ENCODE results near the gene HNF4A.
"Not testable (repeated sequence)": the region's sequence is repeated elsewhere in the genome, so short reads cannot be mapped to it uniquely, and the experiment has no call there.

The HNF4A gene

DNA sequence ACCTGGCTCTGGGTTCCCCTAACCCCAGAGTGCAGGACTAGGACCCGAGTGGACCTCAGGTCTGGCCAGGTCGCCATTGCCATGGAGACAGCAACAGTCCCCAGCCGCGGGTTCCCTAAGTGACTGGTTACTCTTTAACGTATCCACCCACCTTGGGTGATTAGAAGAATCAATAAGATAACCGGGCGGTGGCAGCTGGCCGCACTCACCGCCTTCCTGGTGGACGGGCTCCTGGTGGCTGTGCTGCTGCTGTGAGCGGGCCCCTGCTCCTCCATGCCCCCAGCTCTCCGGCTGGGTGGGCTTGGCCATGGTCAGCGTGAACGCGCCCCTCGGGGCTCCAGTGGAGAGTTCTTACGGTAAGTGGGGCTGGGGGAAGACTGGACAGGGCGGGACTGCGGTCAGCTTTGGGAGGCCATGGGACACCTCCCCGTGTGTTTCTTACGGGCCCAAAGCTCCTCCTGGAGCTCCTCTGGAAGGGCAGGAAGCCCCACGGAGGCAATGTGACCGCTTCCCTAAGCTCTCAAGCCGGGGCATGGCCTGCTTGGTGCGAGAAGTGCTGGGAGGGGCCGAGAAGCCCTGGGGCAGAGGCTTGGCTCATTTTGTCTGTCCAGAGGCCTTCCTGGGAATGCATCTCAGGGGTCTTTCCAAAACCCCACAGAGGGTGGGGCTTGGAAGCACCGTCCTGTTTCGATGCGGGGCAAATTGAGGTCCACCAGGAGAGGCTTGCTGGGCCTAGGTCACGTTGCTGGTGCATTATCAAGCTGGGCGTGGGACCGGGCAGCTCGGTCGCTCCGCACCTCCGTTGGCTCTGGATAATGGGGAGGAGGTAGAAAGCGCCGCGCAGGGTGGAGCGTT, at the start of gene HNF4A:
Gene HNF4A (plus strand): TSS at position 202 of the 855 bp plus-strand sequence. CDS start 106 bp downstream, at position 308.
- no peak for DNase-seq

DNA sequence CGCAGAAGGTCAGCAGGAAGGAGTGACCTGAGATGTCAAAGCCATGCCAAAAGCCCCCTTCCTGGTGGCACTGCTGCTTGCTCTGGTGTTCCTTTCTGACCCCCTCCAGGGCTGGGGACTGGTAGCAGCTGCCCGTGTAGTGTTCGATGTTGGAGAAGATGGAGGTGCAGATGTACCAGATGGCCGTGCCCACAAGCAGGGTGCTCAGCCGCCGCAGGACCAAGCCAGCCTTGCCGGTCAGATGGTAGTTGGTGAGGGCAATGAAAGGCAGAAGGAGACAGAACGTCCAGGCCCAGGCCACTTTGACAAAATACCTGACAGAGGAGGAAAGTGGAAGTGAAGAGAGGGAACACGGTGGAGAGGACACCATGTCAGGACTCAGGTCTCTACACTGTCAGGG, 48.6 kb upstream of the HNF4A start:
- no peak for DNase-seq

DNA sequence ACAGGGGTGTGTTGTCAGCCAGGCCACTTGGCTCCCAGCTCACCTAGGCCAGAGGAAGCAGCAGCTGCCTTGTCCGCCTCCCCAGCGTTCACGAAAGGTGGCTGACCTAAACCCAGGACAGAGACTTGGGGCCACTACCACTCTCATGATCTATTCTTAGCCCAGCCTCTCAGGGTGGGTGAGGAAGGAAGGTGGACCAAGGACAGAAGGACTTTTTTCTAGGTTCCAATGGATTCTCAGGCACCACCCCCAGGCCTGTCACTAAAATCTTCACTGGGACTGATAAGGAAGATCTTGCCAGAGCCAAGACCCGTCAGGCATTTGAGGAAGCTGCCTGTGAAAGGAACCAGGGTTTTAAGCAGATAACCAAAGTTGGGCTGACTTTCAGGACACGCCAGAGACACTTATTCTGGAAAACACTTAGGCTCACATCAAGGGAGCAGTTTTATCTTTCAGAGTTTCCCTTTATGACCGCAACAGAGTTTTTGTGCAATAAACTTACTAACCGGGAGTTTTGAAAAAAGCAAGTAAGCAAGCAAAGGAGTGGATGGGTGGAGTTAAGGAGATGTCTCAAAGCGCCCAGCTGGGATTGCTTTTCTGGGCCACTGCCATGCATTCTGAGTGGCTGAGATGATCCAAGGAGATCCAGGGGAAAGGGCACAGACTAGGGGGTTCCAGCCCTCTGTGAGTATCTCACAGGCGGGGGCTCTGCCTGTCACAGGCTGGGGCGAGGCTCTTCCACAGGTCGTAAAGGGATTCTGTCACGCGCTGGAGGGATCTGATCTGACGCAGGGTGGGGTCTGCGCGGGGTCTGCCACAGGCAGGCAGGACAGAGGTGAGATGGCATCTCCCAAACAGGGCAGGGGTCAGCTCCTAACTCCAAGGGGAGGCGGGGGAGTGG, 45.5 kb upstream of the HNF4A start:
- DNase-seq = peak; percentile 75

DNA sequence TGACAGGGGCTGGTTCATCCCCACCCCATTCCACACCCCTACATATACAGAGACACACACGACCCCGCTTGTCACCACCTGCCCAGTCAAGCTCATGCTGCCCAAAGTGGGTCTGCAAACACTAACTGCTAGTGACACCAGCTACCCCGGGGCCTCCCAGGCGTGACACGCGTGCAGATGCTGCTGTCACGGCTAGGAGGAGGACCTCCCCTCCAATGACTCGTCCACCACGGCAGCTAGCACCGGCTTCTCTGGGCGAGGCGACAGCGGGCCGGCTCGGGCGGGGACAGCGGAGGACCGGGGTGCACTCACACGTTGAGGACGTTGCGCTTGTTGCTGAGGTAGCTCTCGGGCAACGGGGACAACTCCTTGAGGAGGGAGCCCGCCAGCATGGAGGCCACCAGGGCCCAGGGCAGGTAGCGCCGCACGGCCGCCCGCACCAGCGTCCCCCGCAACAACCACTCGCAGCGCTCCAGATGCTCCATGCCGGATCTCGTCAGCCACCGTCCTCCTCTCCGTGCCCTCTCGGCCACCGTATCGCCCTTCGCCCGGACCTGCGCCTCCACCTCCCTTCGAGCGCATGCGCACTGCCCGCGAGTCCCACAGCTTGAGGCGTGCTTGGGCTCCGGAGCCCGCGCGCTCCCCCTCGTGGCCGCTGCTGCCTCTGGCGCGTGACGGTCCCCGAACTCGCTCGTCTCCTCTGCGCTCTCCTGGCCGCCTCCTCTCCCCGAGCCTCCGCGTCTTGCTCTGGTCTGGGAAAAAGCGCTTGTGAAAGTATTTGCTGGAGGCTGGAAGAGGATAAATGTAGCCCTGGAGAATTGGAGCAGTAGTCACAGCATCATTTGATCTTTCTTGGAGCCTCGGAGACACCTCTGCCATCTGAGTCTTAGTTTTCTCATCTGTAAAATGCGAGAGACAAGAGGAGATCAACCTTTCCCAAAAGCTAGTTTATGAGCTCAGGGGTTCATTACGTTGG, 44.5 kb upstream of the HNF4A start, which contains the start of gene FITM2:
Gene FITM2 (minus strand): TSS at position 539 of the 976 bp plus-strand sequence. CDS start 54 bp downstream, at position 485.
- peak; percentile 99 for DNase-seq

DNA sequence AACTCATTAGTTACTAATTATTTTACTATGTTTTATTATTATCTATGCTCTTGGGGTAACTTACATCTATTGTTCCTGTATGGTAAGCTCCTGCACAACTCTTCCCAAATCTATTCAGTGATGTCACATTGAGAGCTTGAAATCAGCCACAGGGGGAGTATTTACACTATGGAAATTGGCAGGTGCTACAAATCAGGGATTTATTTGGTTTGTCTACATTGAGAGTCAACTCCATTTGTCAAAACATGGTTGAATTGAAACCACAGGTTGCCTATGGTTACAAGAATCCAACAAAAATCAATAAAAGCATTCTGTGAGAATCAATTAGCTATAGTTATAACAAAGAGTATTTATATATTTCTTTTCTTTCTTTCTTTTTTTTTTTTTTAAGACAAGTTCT, 40.6 kb upstream of the HNF4A start:
- no peak for DNase-seq

DNA sequence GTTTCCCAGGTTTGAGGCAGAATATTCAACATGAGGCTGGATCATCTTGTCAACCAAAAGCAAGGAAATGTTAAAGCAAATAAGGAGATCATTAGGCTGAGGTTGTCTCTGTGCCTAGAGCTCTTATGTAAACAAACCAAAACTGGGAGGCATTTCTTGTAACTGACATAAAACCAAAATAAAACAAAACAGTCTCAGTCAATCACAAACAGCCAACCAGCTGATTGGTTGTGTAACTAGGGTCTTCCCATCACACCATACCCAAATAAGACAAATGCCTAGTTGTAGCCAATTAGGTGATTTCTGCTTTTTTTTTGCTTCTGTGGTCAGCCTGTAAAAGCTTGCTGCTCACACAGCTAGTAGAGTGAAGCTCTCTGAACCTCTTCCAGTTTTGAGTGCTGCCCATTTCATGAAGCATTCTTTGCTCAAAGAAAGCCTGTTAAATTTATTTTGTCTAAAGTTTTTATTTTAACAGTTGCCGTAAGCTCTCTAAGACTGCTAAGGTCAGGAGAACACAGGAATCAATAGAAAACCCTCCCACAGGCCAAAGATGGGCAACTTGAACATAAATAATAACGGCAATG, 35.6 kb upstream of the HNF4A start:
- DNase-seq = peak; percentile 13

DNA sequence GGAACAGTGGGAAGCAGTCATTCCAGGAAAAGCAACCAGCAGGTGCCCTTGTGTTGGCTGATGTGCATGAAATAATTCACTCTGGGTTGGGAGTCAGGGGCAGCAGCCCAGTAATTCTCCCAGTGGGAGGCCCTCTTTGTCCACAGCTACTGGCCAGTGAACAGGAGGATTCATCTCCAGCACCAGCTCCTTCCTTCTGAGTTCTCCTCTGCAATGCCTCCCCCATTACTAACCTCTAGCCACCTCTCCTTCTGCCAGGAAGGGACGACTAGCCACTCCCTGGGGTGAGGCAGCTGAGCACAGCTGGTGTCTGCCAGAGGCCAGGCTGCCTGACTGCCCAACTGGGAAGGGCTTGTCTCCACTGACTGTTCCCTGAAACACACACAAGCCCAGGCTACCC, 31.2 kb upstream of the HNF4A start:
- peak; percentile 5 for DNase-seq

DNA sequence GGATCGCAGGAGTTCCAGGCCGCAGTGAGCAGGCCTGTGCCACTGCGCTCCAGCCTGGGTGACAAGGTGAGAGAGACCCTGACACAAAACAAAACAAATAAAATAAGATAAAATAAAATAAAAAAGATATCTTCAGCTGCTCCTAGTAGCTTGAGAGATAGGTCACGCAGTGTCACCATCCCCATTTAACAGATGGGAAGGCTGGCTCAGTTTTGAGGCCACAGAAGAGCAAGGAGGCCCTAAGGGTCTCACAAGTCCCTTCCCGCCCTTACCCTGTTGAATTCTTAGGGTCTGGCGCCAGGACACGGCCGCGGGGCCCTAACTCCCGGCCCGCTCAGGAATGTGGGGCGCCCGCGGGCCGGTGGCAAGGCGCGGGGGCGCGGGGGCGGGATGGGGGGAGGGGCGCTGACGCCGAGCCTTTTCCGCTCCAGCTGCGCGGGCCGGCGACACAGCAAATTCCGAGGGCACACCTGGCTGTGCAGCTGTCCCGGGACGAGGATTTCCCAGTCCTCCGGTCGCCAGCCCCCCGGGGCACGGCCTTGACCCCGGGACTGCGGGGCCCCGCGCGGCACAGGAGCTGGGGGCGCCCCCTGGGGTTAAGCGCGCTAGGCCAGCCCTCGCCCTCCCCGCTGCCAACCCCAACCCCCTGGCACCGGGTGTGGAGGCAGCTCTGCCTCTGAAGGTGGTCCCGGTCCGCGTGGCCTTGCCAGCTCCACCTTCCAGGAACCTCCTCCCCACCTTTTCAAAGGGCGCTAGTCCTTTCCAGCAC, 28.9 kb upstream of the HNF4A start:
- DNase-seq = peak; percentile 9

DNA sequence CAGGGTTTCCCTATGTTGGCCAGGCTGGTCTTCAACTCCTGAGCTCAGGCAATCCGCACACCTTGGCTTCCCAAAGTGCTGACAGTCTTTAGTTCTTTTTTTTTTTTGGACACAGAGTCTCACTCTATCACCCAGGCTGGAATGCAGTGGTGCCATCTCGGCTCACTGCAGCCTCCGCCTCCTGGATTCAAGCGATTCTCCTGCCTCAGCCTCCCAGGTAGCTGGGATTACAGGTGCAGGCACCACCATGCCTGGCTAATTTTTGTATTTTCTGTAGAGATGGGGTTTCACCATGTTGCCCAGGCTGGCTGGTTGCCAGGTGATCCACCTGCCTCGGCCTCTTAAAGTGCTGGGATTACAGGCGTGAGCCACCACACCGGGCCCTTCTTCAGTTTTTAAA, 27.8 kb upstream of the HNF4A start:
- DNase-seq = not testable (repeated sequence)

DNA sequence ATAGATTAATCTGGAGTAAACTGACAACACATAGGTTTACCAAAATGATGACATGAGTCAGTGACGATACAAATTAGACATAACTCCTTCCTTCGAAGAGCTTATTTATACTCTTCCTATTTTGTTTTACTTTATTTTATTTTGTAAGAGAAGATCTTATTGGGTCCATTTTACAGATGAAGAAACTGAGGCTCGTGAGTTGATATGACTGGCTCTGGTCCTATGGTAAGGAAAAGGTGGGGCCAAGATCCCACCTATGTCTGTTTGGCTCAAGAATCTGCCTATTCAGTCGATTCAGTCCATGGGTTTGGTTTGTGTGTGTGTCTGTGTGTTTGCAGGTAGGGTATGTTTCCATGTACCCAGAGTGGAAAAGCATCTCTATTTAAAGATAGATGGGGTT, 27.1 kb upstream of the HNF4A start:
- DNase-seq = no peak

DNA sequence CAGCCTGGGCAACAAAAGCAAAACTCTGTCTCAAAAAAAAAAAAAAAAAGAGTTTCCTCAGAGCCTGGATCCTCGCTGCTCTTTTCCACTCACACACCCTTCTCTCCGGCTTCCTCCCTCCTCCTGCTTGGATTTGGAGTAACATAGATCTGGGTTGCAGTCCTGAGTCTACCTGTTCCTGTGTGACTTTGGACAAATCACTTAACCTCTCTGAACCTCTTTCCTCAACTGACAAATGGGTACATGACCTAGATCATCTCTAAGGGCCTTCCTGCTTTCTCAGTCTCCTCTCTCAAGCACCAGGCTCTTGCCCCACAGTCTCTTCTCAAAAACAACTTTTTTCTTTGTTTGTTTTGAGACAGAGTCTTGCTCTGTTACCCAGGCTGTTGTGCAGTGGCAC, 24.3 kb upstream of the HNF4A start:
- no peak for DNase-seq

DNA sequence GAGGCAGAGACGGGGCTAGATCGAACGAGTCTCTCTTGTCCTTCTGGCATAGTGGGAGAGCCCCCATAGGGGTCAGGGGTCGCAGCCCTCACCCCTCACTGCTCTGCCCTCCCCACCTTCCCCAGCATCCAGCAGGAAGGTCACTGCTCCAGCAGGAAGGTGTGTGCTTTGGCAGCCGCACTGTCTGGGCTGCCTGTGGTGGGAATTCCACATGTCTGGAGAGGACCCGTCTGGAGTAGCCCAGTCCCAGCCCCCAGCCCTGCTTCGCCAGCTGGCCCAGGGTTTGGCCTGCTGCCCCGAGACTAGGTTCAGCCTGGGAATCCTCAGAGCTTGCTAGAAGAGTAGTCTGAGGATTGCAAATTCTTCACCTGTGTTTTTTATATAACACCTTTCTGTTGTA, 21.2 kb upstream of the HNF4A start:
- no peak for DNase-seq

DNA sequence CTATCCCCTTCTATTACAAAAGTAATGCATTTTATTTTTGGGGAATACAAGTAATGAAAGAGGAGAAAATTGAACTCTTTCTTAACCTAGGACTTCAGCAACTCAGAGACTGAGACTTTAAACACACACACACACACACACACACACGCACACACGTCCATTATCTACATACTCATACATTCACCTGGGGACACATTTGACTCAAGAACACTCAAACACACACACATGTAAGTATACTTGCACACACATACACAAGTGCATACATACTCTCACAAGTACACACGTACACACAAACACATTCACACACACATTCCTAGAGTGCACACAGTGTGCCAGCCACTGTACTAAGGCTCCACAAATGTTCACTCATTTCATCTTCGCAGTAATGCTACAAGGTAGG, 20.8 kb upstream of the HNF4A start:
- no peak for DNase-seq

DNA sequence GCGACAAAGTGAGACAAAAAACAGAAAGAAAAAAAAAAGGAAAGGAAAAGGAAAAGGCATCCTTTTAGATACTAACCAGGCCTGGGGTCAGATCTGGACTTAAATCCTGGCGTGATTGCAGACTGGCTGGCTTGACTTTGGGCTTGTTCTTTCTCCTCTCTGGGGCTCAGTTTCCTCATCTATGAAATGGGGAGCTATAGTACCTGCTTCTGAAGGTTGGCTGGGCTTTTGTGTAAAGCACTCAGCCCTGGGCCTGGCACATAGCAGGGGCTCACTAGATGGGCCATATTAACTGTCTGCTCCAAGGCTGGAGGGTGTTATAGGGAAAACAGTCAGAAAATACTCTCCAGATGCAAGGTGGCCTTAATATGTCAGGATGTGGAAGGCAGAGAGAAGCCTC, 19.8 kb upstream of the HNF4A start:
- no peak for DNase-seq

DNA sequence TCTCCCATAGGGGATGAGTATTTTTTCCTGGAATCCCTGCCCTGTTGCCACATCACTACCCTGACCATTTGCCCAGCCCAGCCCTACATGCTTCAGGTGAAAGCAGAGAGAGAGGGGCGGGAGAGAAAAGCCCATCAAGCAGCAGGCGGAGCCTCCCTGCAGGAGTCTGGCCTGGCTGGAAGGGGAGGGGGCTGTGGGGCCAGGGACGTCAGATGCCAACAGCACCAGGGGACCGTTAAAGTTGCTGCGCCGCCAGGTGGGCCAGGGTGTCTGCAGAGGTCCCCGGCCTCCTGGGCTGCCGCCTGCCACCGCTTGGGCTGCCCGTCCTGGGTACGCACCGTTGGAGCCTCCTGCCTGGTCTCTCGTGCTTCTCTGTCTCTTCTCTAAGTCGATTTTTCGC, 19.4 kb upstream of the HNF4A start:
- DNase-seq = no peak

DNA sequence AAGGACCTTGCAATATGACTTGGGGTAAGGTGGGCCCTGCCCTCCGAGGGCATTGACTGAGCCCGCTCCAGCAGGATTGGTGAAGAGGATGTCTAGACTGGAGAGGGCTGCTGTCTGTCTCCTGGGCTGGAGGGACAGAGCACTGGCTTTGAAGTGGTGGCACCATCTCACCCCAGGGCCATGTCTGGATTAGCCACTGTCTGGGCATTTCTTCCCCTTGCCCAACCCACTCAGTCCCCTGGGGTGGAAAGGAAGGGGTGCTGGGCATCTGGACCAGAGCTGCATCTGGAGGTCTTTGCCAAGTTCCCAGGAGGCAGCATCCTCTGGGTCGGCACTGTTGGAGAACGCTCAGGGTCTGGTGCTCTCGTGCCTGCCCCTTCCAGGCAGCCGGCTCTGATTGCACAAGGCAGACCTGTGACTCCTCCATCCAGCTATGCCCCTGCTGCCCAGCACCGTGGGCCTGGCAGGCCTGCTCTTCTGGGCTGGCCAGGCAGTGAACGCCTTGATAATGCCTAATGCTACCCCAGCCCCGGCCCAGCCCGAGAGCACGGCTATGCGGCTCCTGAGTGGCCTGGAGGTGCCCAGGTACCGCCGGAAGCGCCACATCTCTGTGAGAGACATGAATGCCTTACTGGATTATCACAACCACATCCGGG, 18.6 kb upstream of the HNF4A start, which contains the start of gene R3HDML:
Gene R3HDML (plus strand): TSS at position 319 of the 656 bp plus-strand sequence. CDS start 115 bp downstream, at position 434.
- no peak for DNase-seq

DNA sequence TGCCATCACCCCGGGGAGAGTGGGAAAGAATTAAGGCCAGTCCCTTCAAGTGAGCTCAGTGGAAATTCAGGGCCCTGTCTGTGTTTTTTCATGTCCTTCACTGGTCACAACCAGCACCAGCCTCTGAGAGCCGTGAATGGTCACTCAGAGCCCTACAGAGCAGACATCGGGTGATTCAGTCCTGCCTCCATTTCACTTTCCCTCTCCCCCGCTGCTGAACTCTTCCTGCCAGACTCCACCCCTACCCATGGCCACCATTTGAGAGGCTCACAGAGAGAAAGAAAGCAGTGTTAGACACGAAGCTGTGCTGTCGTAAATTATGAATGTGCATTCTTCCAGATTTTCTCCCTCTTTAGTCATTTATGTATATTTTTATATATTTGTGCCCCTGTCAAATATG, 13.3 kb upstream of the HNF4A start:
- DNase-seq = no peak

DNA sequence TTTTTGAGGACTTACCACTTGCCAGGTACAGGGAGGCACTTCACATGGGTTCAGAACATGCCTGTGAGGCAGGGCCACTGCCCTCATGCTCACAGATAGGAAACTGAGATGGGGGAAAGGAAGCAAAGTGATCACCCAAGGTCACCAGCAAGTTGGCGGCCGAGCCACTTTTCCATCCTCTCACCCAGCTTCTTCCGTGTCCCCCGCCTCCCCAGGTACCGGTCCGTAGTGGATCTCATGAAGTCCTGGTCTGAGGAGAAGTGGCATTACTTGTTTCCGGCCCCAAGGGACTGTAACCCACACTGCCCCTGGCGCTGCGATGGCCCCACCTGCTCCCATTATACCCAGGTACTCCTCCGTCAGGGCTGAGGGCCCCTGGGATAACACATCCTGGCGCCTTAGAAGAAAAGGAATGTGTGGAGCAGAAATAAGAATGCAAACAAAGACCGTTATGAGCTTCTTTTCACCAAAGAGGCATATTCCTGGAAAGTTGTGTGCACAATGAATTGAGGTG, 12.3 kb upstream of the HNF4A start:
- no peak for DNase-seq

DNA sequence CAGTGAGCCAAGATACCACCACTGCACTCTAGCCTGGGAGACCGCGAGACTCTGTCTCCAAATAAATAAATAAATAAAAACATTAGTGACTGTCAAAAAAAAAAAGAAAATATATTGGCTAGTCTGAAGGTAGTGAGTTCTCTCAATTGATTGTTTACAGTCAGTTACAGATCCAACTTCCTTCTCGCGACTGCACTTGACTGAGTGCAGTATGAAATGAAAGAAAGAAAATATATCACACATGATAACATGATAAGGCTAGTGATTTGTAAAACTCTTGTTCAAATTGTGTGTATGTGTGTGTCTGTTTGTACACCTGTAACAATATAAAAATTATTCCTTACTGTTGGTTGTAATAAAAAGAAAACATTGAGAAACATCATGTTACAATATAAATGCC, 10.8 kb upstream of the HNF4A start:
- no peak for DNase-seq

DNA sequence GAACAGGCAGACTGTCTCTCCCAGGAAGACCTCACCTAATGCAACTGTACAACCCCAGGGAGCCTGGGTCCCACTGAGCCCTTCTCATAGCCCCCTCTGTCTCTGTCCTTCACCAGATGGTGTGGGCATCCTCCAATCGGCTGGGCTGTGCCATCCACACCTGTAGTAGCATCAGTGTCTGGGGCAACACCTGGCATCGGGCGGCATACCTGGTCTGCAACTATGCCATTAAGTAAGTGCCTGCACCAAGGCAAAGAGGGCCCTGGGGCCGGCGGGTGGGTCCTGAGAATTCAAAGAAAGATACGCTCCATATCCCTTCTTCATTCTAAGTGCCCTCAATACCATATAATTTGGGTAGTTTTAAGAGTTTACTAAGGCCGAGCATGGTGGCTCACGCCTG, 10.4 kb upstream of the HNF4A start:
- no peak for DNase-seq
